HG03095 (cell line): ENCODE results near the gene POF1B.

Source experiments
- ATAC-seq: cut with Tn5 transposase; IDR thresholded peaks from one replicate; pipeline ENCODE4 v1.9.1; 2021; ENCODE audit warnings: moderate library complexity; ENCODE audit not compliant: unreplicated experiment

The POF1B gene

DNA sequence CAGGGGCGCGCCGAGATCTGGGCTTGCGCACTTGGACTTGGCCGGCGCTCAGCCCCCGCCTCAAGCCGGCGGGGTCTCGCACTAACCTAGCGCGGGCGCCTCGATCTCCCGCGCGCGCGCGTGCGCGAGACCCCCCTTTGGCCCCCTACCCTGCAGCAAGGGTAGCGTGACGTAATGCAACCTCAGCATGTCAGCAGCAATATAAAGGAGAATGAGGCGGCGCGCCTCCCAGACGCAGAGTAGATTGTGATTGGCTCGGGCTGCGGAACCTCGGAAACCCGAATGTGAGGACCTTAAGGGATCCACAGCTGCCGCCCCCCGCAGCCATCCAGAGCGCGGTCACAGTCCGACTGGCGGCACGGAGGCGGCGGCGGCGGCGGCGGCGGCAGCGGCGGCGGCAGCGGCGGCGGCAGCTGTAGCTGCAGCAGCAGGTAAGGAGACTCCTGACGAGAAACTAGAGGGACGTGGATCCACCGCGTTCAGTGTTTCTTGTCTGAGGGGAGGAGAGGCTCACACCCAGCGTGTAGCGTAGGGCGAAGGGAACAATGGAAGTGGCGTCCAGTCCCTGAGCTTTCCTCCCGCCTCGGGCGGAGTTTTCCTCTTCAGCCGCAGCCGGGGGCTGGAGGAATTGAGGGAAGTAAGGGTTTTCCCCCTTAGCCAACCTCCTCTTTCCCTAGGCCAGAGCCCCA lies 135.6 kb downstream of the POF1B start, which contains the start of the genes SATL1 and ZNF711:
Gene SATL1, minus strand, starts transcription at position 19 of the 689 bp plus-strand sequence. CDS start 134,811 bp downstream, outside the sequence.
Gene ZNF711, plus strand, starts transcription at position 231 of the 689 bp plus-strand sequence. CDS start 3,582 bp downstream, outside the sequence.
- ATAC-seq = no peak

- ATAC-seq = no peak
Measured at GRCh38 chrX:85243155-85243554, 136.3 kb downstream of the POF1B start.
